HG03521 (cell line): ENCODE results near the gene PAQR4.

Experiments
- ATAC-seq: cut with Tn5 transposase; IDR thresholded peaks from one replicate; pipeline ENCODE4 v1.9.1; 2021; ENCODE audit warnings: mild to moderate bottlenecking, moderate library complexity; ENCODE audit not compliant: unreplicated experiment

Gene PAQR4

GRCh38 chr16:3020604-3021448 lies 51.7 kb downstream of the PAQR4 start:
- no peak for ATAC-seq

DNA sequence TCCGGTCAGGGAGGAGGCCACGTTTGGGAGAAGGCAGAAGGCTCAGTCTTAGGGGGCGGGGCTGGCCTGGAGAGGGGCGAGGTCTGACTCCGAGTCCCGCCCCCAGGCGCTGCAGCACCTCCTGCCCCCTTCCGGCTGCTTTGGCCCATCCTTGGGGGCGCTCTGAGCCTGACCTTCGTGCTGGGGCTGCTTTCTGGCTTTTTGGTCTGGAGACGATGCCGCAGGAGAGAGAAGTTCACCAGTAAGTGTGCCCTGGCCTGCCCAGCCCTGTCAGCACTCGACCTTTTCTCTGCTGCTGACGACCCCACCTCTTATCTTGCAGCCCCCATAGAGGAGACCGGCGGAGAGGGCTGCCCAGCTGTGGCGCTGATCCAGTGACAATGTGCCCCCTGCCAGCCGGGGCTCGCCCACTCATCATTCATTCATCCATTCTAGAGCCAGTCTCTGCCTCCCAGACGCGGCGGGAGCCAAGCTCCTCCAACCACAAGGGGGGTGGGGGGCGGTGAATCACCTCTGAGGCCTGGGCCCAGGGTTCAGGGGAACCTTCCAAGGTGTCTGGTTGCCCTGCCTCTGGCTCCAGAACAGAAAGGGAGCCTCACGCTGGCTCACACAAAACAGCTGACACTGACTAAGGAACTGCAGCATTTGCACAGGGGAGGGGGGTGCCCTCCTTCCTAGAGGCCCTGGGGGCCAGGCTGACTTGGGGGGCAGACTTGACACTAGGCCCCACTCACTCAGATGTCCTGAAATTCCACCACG lies 52.5 kb downstream of the PAQR4 start:
- no peak for ATAC-seq

GRCh38 chr16:3022208-3022683 lies 53.1 kb downstream of the PAQR4 start:
- ATAC-seq = no peak

- no peak for ATAC-seq
These were observed 53.7 kb downstream of the PAQR4 start for GRCh38 chr16:3022684-3023414.
